Measurements from ENCODE around the gene HFE. TPM values are rescaled to one million over a fixed set of nuclear protein-coding genes. Genes with fewer than 3 reads are reported as not detected.
"Not testable (repeated sequence)": the region's sequence is repeated elsewhere in the genome, so short reads cannot be mapped to it uniquely, and the experiment has no call there.

HFE gene
- total RNA-seq = 0.91 and 1.0 TPM in 2 replicates

- intact Hi-C loops (cut with micrococcal nuclease) = no loop called here
Measured at GRCh38 chr6:26087284-26088115, at the start of gene HFE. TSS of gene HFE (plus strand) at chr6:26087429. CDS start at chr6:26087441, 12 bp downstream.

GRCh38 chr6:26041946-26042345 is 45.3 kb upstream of the HFE start:
- intact Hi-C loops (cut with micrococcal nuclease) = no loop called here

GRCh38 chr6:26043384-26044139 is 43.7 kb upstream of the HFE start:
- intact Hi-C loops (cut with micrococcal nuclease) = loop anchor here (1.0 to 2.0 kb wide), 3 partner anchors 10 to 80 kb away; a partner anchor contains a TSS

- intact Hi-C loops (cut with micrococcal nuclease) = loop anchor here (1.0 to 2.0 kb wide), 2 partner anchors 11 to 18 kb away; a partner anchor contains a TSS
Measured at GRCh38 chr6:26044140-26045064, 42.8 kb upstream of the HFE start.

- intact Hi-C loops (cut with micrococcal nuclease) = loop anchor here (1.0 to 2.0 kb wide), 2 partner anchors 10 to 18 kb away; a partner anchor contains a TSS
Measured at GRCh38 chr6:26045065-26045927, 41.9 kb upstream of the HFE start.

GRCh38 chr6:26045928-26046368 is 41.3 kb upstream of the HFE start:
- intact Hi-C loops (cut with micrococcal nuclease) = loop anchor here (1.0 to 2.0 kb wide), 2 partner anchors 9 to 19 kb away; a partner anchor contains a TSS

GRCh38 chr6:26047329-26047728 is 39.9 kb upstream of the HFE start:
- intact Hi-C loops (cut with micrococcal nuclease) = not testable (repeated sequence)

- intact Hi-C loops (cut with micrococcal nuclease) = no loop called here
Measured at GRCh38 chr6:26048590-26048989, 38.6 kb upstream of the HFE start.

- intact Hi-C loops (cut with micrococcal nuclease) = loop anchor here (10.0 kb wide), 1 partner anchor 1083 kb away; a partner anchor contains a TSS
Measured at GRCh38 chr6:26051665-26052310, 35.4 kb upstream of the HFE start.

GRCh38 chr6:26052762-26053250 is 34.4 kb upstream of the HFE start:
- intact Hi-C loops (cut with micrococcal nuclease) = loop anchor here (10.0 kb wide), 1 partner anchor 1082 kb away; a partner anchor contains a TSS

GRCh38 chr6:26053992-26054780 is 33.0 kb upstream of the HFE start:
- intact Hi-C loops (cut with micrococcal nuclease) = loop anchor here (10.0 kb wide), 1 partner anchor 1081 kb away; a partner anchor contains a TSS

- intact Hi-C loops (cut with micrococcal nuclease) = loop anchor here (1.0 to 10.0 kb wide), 6 partner anchors 10 to 1080 kb away; a partner anchor contains a TSS
Measured at GRCh38 chr6:26054781-26055718, 32.2 kb upstream of the HFE start.

GRCh38 chr6:26055719-26056582 is 31.3 kb upstream of the HFE start:
- intact Hi-C loops (cut with micrococcal nuclease) = loop anchor here (1.0 to 10.0 kb wide), 7 partner anchors 11 to 1079 kb away; a partner anchor contains a TSS

GRCh38 chr6:26056583-26057350 is 30.5 kb upstream of the HFE start:
- intact Hi-C loops (cut with micrococcal nuclease) = loop anchor here (1.0 to 10.0 kb wide), 3 partner anchors 67 to 1078 kb away; a partner anchor contains a TSS

- intact Hi-C loops (cut with micrococcal nuclease) = loop anchor here (5.0 to 10.0 kb wide), 2 partner anchors 139 to 1077 kb away; a partner anchor contains a TSS
Measured at GRCh38 chr6:26057899-26058298, 29.3 kb upstream of the HFE start.
